HS-5 (cell line): ENCODE measurements around the gene KRTAP24-1.

Experiments
- DNase-seq: peaks from one replicate; pipeline ENCODE4 v3.0.0-alpha.2; 2012; ENCODE audit warnings: low read depth

KRTAP24-1 gene, protein sequence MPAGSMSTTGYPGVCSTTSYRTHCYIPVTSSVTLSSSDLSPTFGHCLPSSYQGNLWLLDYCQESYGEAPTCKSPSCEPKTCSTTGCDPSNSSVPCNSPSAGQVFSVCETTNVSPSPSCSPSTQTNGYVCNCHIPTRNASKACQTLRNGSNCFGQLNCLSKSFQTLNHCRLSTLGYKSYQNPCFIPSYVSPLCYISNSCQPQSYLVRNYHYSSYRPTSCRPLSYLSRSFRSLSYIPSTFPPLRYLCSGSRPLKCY

DNA sequence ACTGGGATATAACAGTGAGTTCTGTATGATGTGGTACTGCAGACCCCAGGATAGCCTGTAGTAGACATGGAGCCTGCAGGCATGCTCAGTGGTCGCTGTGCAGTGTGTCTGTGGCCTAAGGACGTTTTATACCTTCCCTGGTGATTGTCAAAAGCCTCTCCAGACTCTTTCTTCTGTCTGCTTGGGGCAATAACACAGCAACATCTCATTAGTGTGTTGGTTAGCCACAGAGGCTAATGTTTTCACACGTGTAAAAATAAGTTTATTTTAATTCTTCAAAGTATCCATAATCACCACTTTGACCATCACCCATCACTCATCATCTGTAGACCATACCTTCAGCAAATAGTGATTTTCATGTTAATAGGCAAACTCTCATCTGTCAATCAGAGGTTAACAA, at the start of gene KRTAP24-1:
KRTAP24-1 (minus strand) TSS at position 101 of the 400 bp plus-strand sequence; CDS start at position 83, 18 bp downstream.
- DNase-seq = no peak

DNA sequence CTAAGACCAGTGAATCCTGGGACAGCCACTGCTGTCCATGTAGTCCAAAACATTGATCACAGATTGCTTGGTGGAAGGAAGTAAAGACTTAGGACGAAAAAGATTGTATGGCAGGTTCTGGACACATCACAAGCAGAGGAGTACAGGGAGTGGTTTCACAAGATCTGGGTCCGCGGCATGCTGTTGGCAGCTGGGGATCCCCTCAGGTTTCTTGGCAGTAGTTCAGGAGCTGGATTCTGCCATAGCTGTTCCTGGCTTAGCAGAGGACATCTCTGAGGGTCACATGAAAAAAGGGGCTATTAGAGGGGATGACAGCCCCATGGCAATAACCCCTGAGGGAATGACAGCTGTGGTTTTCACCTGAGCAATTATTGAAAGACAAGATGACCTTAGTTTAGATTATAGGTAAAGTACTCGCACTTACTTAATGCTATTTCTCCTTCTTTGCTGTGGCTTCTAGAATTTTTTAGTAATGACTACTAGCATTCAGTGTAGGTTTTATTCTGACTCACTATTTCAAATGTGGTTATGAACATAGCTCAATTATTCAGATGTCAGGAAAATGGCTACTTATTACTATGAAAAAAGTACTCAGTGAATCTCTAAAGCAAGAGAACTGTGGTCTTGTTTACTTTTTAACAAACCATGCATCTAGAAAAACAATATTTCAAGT, 46.6 kb upstream of the KRTAP24-1 start:
- DNase-seq = peak; percentile 33

- no peak for DNase-seq
Measured at GRCh38 chr21:30326390-30326789, 43.6 kb upstream of the KRTAP24-1 start.

- no peak for DNase-seq
Measured at GRCh38 chr21:30320215-30320614, 37.5 kb upstream of the KRTAP24-1 start, which contains the start of gene KRTAP26-1. Gene KRTAP26-1 (minus strand): TSS chr21:30320315. CDS start chr21:30320035, 280 bp downstream.

DNA sequence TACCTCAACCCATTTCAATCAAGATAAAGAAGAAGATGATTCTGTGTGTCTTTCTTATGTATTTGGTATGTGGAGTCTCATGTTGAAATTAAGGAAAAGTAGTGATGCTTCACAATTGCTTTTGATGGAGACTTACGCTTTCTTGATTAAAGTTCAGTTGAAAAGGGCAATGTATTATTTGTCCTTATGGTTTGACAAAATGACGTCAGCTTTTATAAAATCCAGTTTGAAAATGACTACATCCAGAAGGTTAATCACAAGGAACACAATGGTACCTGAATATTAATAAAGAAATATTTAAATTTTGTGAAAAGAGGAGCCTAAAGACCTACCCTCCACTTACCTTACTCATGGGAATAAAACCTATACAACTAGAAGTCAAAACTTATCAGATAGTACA, 33.0 kb upstream of the KRTAP24-1 start:
- no peak for DNase-seq

GRCh38 chr21:30306884-30307283, 24.1 kb upstream of the KRTAP24-1 start:
- no peak for DNase-seq

- DNase-seq = no peak
Measured at GRCh38 chr21:30305136-30305535, 22.4 kb upstream of the KRTAP24-1 start.

DNA sequence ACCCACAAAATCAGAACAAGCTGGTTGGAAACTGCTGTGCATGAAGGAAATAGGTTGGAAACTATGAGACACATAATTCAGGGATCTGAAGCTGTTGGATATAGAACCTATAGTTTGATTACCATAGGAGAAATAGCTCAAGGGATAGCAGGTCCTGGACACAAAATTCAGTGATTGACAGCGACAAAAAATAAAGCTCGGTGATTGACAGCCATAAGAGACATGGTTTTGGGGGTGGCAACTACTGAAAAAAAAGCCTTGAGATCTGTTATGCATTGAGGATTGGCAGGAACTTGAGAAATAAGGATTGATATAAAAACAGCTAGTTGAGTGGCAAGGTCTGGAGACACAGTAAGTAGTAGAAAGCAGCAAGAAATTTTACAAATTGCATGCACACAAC, 6.5 kb upstream of the KRTAP24-1 start, which contains the start of gene KRTAP25-1:
KRTAP25-1 (minus strand) TSS at position 300 of the 400 bp plus-strand sequence; CDS start at position 276, 24 bp downstream.
- no peak for DNase-seq

GRCh38 chr21:30271611-30272010, 11.1 kb downstream of the KRTAP24-1 start:
- no peak for DNase-seq

DNA sequence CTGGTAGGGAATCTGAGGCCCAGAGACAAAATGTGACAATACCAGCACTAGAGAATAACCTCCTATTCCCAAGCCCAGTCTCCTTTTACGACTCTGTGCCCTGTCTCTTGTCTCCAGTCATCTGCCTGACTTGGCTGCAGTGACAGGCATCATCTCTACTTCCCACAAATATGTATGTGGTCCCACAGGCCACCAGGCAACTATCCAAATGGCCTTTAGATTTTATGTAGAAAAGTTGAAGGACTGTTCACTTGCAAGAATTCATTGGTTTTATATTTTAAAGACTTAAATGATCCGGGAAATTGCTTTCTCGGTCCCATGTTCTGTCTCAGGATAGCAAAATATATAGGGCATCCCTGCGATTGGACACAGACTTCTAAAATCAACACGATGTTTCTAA, 11.6 kb downstream of the KRTAP24-1 start:
- no peak for DNase-seq

GRCh38 chr21:30269803-30270530, 12.8 kb downstream of the KRTAP24-1 start:
- DNase-seq = no peak

GRCh38 chr21:30268608-30269197, 14.0 kb downstream of the KRTAP24-1 start:
- DNase-seq = no peak

GRCh38 chr21:30257773-30258172, 25.0 kb downstream of the KRTAP24-1 start:
- DNase-seq = no peak

- no peak for DNase-seq
Measured at GRCh38 chr21:30256100-30256499, 26.6 kb downstream of the KRTAP24-1 start.

GRCh38 chr21:30255679-30256078, 27.1 kb downstream of the KRTAP24-1 start:
- no peak for DNase-seq

DNA sequence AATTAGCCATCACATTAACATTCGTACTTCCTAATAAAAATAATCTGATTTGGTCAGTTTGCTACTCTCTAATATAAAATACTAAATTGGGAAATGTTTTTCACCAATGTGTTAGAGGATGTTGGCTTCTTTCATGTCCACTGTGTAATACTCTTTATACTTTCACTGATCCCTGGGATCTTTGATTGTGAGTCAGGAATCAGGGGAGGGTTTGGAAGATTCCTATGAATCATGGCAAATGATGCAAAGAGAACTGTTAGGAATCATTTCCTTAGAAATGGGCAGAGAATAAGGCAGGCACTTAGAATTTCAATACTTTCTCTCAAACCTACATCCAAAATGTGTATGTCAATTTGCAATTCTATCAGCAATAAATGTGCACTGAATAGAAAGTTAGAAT, 31.0 kb downstream of the KRTAP24-1 start:
- no peak for DNase-seq

- no peak for DNase-seq
Measured at GRCh38 chr21:30249936-30250335, 32.8 kb downstream of the KRTAP24-1 start.

DNA sequence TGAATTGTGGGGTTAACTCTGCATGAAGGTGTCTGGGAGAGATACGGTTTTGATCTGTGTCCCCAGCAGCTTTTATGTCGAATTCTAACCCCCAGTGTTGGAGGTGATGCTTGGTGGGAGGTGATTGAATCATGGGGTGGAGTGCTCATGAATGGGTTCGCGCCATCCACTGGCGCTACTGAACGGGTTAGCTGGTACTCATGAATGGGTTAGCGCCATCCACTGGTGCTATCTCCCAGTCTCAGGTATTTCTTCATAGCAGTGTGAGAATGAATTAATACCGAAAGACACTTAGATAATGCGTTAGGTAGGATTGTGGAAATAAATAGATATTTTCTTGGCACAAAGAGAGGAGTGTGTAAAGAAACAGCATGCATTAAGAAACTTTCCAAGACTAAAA, 33.9 kb downstream of the KRTAP24-1 start:
- DNase-seq = no peak

DNA sequence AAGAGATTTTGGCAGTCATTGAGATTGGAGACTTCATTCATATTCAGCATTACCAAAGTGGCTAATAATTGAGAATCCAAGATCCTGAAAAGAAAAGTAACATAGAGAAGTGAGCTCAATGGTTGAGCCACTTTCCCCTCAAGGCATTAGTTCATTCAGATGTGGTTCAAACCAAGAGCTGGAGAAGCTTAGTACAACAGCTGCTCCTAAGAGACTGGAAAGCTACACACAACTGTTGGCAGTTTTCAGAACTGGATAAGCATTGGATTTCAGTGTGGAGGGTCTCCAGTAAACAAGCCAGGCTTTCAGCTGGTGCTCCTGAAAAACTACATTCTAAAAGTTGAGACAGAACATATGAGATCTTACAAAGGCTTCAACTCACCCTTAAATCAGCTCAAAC, 37.7 kb downstream of the KRTAP24-1 start:
- DNase-seq = no peak

GRCh38 chr21:30243691-30244090, 39.1 kb downstream of the KRTAP24-1 start:
- no peak for DNase-seq

- DNase-seq = no peak
Measured at GRCh38 chr21:30240661-30241060, 42.1 kb downstream of the KRTAP24-1 start.

DNA sequence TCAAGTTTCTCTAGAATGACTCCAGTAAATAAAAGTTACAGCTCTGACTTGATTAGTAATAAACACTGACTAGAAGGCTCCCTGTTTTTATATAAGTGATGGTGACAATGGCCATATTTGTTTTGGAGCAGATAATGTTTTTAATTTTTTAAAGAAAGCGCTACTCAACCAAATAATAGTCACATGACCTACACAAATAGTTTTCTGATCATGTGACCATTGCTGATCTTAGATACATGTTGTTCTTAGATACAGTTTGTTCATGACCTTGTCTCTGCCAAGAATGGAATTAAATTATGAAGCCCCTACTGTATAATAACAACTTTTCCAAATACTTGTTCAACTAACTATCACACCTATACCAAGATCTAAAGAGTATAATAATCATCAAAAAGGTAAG, 44.6 kb downstream of the KRTAP24-1 start:
- no peak for DNase-seq
